Measurements from ENCODE around the gene NLK. TPM values are rescaled to one million over a fixed set of nuclear protein-coding genes. Genes with fewer than 3 reads are reported as not detected.

Gene NLK
- polyA plus RNA-seq, 1 donor from 2014 or later, result 81.7 TPM

GRCh38 chr17:28127196-28127595, 84.7 kb downstream of the NLK start:
- H2AFZ ChIP-seq (ENCODE audit: low read depth, low read length), result no peak overlapping the region
- H4K20me1 ChIP-seq (ENCODE audit: insufficient read depth), result no peaks in the 10 kb centered on the region

GRCh38 chr17:28128779-28129178, 86.3 kb downstream of the NLK start:
- no peaks in the 10 kb centered on the region for H3K36me3 ChIP-seq (ENCODE audit: insufficient read depth, low read length)
- no peak overlapping the region for H3K4me2 ChIP-seq (ENCODE audit: low read length)
- H3K9ac ChIP-seq (ENCODE audit: low read length), result no peak overlapping the region
- no peaks in the 10 kb centered on the region for H3K9me2 ChIP-seq (ENCODE audit: insufficient read depth, low read length)
- no peaks in the 10 kb centered on the region for H3K9me3 ChIP-seq (ENCODE audit: low read length)
- no peak overlapping the region for H3K4me3 ChIP-seq (ENCODE audit: low read length)
- H3K27me3 ChIP-seq (ENCODE audit: insufficient read depth, low read depth, low read length), result no peaks in the 10 kb centered on the region
- H3K79me2 ChIP-seq (replicated peaks; ENCODE audit: insufficient read depth, low read length), result no peaks in the 10 kb centered on the region
- H3F3A ChIP-seq (ENCODE audit: insufficient read depth, low read length, poor library complexity, severe bottlenecking), result no peaks in the 10 kb centered on the region
- H3K27ac ChIP-seq (ENCODE audit: low read length), result no peak overlapping the region
- no peak overlapping the region for H2AFZ ChIP-seq (ENCODE audit: low read depth, low read length)
- H4K20me1 ChIP-seq (ENCODE audit: insufficient read depth), result no peaks in the 10 kb centered on the region
- TF ChIP-seq EP300 (conservative IDR thresholded peaks at IDR 0.05; ENCODE audit: poor library complexity, severe bottlenecking), result no peak
- TF ChIP-seq MXI1 (conservative IDR thresholded peaks at IDR 0.05; ENCODE audit: poor library complexity, severe bottlenecking), result no peak
- no peak for TF ChIP-seq TAF1 (IDR thresholded peaks at IDR 0.05; ENCODE audit: low read depth)
- TF ChIP-seq EZH2 (IDR thresholded peaks at IDR 0.05; ENCODE audit: borderline replicate concordance, insufficient read depth, low read length, poor library complexity, severe bottlenecking), result no peak
- TF ChIP-seq CTCF (IDR thresholded peaks at IDR 0.05; ENCODE audit: poor library complexity, severe bottlenecking), result no peak
- no peak for TF ChIP-seq RAD21 (conservative IDR thresholded peaks at IDR 0.05)
- TF ChIP-seq POLR2AphosphoS5 (IDR thresholded peaks at IDR 0.05), result no peak
- no peak for TF ChIP-seq REST (IDR thresholded peaks at IDR 0.05; ENCODE audit: borderline replicate concordance)
- no peak for TF ChIP-seq SMC3 (conservative IDR thresholded peaks at IDR 0.05; ENCODE audit: poor library complexity)

More at GRCh38 chr17:28127196-28127595, 84.7 kb downstream of the NLK start:
- H3F3A ChIP-seq (ENCODE audit: insufficient read depth, low read length, poor library complexity, severe bottlenecking), result no peaks in the 10 kb centered on the region
- H3K27me3 ChIP-seq (ENCODE audit: insufficient read depth, low read depth, low read length), result no peaks in the 10 kb centered on the region
- no peaks in the 10 kb centered on the region for H3K36me3 ChIP-seq (ENCODE audit: insufficient read depth, low read length)
- no peaks in the 10 kb centered on the region for H3K9me2 ChIP-seq (ENCODE audit: insufficient read depth, low read length)
- H3K9ac ChIP-seq (ENCODE audit: low read length), result no peak overlapping the region
- TF ChIP-seq MXI1 (conservative IDR thresholded peaks at IDR 0.05; ENCODE audit: poor library complexity, severe bottlenecking), result no peak
- TF ChIP-seq TAF1 (IDR thresholded peaks at IDR 0.05; ENCODE audit: low read depth), result no peak
- H3K27ac ChIP-seq (ENCODE audit: low read length), result no peak overlapping the region
- H3K79me2 ChIP-seq (replicated peaks; ENCODE audit: insufficient read depth, low read length), result no peaks in the 10 kb centered on the region
- H3K4me2 ChIP-seq (ENCODE audit: low read length), result no peak overlapping the region
- H3K4me3 ChIP-seq (ENCODE audit: low read length), result no peak overlapping the region
- no peaks in the 10 kb centered on the region for H3K9me3 ChIP-seq (ENCODE audit: low read length)

- no peaks in the 10 kb centered on the region for H3F3A ChIP-seq (ENCODE audit: insufficient read depth, low read length, poor library complexity, severe bottlenecking)
- H4K20me1 ChIP-seq (ENCODE audit: insufficient read depth), result no peaks in the 10 kb centered on the region
- H3K9ac ChIP-seq (ENCODE audit: low read length), result peak overlapping the region; percentile 21
- peak overlapping the region; percentile 26 for H3K4me2 ChIP-seq (ENCODE audit: low read length)
- no peaks in the 10 kb centered on the region for H3K36me3 ChIP-seq (ENCODE audit: insufficient read depth, low read length)
- no peak overlapping the region for H2AFZ ChIP-seq (ENCODE audit: low read depth, low read length)
- H3K27ac ChIP-seq (ENCODE audit: low read length), result peak overlapping the region; percentile 77
- no peaks in the 10 kb centered on the region for H3K79me2 ChIP-seq (replicated peaks; ENCODE audit: insufficient read depth, low read length)
- TF ChIP-seq POLR2AphosphoS5 (IDR thresholded peaks at IDR 0.05) (peak; percentile 77), EP300 (conservative IDR thresholded peaks at IDR 0.05; ENCODE audit: poor library complexity, severe bottlenecking) (peak; percentile 95), REST (IDR thresholded peaks at IDR 0.05; ENCODE audit: borderline replicate concordance) (no peak)
- no peaks in the 10 kb centered on the region for H3K9me2 ChIP-seq (ENCODE audit: insufficient read depth, low read length)
- peak overlapping the region; percentile 44 for H3K4me3 ChIP-seq (ENCODE audit: low read length)
- no peaks in the 10 kb centered on the region for H3K9me3 ChIP-seq (ENCODE audit: low read length)
- no peaks in the 10 kb centered on the region for H3K27me3 ChIP-seq (ENCODE audit: insufficient read depth, low read depth, low read length)
Observed at GRCh38 chr17:28130472-28130871, 88.0 kb downstream of the NLK start.

All from neural cell (in vitro differentiated cells).